ENCODE data around the gene LTBP1. TPM values are rescaled to one million over a fixed set of nuclear protein-coding genes. Genes with fewer than 3 reads are reported as not detected.

The LTBP1 gene
- total RNA-seq, 1 donor from 2014 or later, result 3.9 TPM

- H3K9me3 Mint-ChIP-seq (ENCODE audit: unreplicated experiment), result no peaks in the 10 kb centered on the region
- peaks cover 7% of the 10 kb centered on the region for H3K36me3 Mint-ChIP-seq (ENCODE audit: unreplicated experiment)
- H3K4me3 Mint-ChIP-seq (ENCODE audit: unreplicated experiment), result no peak overlapping the region
- no peak overlapping the region for H3K27ac Mint-ChIP-seq (ENCODE audit: unreplicated experiment)
- peaks cover 3% of the 10 kb centered on the region for H3K27me3 Mint-ChIP-seq (ENCODE audit: unreplicated experiment)
- DNase-seq, result no peak
- TF ChIP-seq CTCF (IDR thresholded peaks at IDR 0.05; ENCODE audit: partially characterized antibody, unreplicated experiment), result no peak
- no peaks in the 10 kb centered on the region for H3K4me1 Mint-ChIP-seq (ENCODE audit: low read depth, unreplicated experiment)
These were observed 459.9 kb downstream of the LTBP1 start for GRCh38 chr2:33406622-33407021.

GRCh38 chr2:33408109-33408508 is 461.4 kb downstream of the LTBP1 start:
- DNase-seq, result no peak
- H3K36me3 Mint-ChIP-seq (ENCODE audit: unreplicated experiment), result peaks cover 7% of the 10 kb centered on the region
- TF ChIP-seq CTCF (IDR thresholded peaks at IDR 0.05; ENCODE audit: partially characterized antibody, unreplicated experiment), result no peak
- H3K9me3 Mint-ChIP-seq (ENCODE audit: unreplicated experiment), result no peaks in the 10 kb centered on the region
- H3K27me3 Mint-ChIP-seq (ENCODE audit: unreplicated experiment), result peaks cover 3% of the 10 kb centered on the region
- no peak overlapping the region for H3K27ac Mint-ChIP-seq (ENCODE audit: unreplicated experiment)
- H3K4me1 Mint-ChIP-seq (ENCODE audit: low read depth, unreplicated experiment), result no peaks in the 10 kb centered on the region
- H3K4me3 Mint-ChIP-seq (ENCODE audit: unreplicated experiment), result no peak overlapping the region

- no peak for DNase-seq
- peaks cover 3% of the 10 kb centered on the region for H3K27me3 Mint-ChIP-seq (ENCODE audit: unreplicated experiment)
- H3K36me3 Mint-ChIP-seq (ENCODE audit: unreplicated experiment), result peaks cover 7% of the 10 kb centered on the region
- TF ChIP-seq CTCF (IDR thresholded peaks at IDR 0.05; ENCODE audit: partially characterized antibody, unreplicated experiment), result no peak
- no peak overlapping the region for H3K27ac Mint-ChIP-seq (ENCODE audit: unreplicated experiment)
- H3K9me3 Mint-ChIP-seq (ENCODE audit: unreplicated experiment), result no peaks in the 10 kb centered on the region
- H3K4me3 Mint-ChIP-seq (ENCODE audit: unreplicated experiment), result no peak overlapping the region
- H3K4me1 Mint-ChIP-seq (ENCODE audit: low read depth, unreplicated experiment), result no peaks in the 10 kb centered on the region
These were observed 462.7 kb downstream of the LTBP1 start for GRCh38 chr2:33409417-33409955.

- H3K9me3 Mint-ChIP-seq (ENCODE audit: unreplicated experiment), result no peaks in the 10 kb centered on the region
- no peak overlapping the region for H3K4me3 Mint-ChIP-seq (ENCODE audit: unreplicated experiment)
- H3K27me3 Mint-ChIP-seq (ENCODE audit: unreplicated experiment), result no peaks in the 10 kb centered on the region
- no peak overlapping the region for H3K27ac Mint-ChIP-seq (ENCODE audit: unreplicated experiment)
- no peak for TF ChIP-seq CTCF (IDR thresholded peaks at IDR 0.05; ENCODE audit: partially characterized antibody, unreplicated experiment)
- H3K36me3 Mint-ChIP-seq (ENCODE audit: unreplicated experiment), result peaks cover 7% of the 10 kb centered on the region
- no peak for DNase-seq
- H3K4me1 Mint-ChIP-seq (ENCODE audit: low read depth, unreplicated experiment), result no peaks in the 10 kb centered on the region
These were observed 465.0 kb downstream of the LTBP1 start for GRCh38 chr2:33411765-33412164.

GRCh38 chr2:33412920-33413319 is 466.2 kb downstream of the LTBP1 start:
- H3K9me3 Mint-ChIP-seq (ENCODE audit: unreplicated experiment), result no peaks in the 10 kb centered on the region
- no peak for TF ChIP-seq CTCF (IDR thresholded peaks at IDR 0.05; ENCODE audit: partially characterized antibody, unreplicated experiment)
- H3K36me3 Mint-ChIP-seq (ENCODE audit: unreplicated experiment), result peaks cover 7% of the 10 kb centered on the region
- no peaks in the 10 kb centered on the region for H3K27me3 Mint-ChIP-seq (ENCODE audit: unreplicated experiment)
- no peaks in the 10 kb centered on the region for H3K4me1 Mint-ChIP-seq (ENCODE audit: low read depth, unreplicated experiment)
- H3K27ac Mint-ChIP-seq (ENCODE audit: unreplicated experiment), result no peak overlapping the region
- H3K4me3 Mint-ChIP-seq (ENCODE audit: unreplicated experiment), result no peak overlapping the region
- no peak for DNase-seq

All from glutamatergic neuron (in vitro differentiated cells).